Endodermal cell (in vitro differentiated cells): ENCODE results near the gene LRRC75B. TPM values are rescaled to one million over a fixed set of nuclear protein-coding genes. Genes with fewer than 3 reads are reported as not detected.
"Not testable (repeated sequence)": the region's sequence is repeated elsewhere in the genome, so short reads cannot be mapped to it uniquely, and the experiment has no call there.

Experiments used
- DNase-seq: peaks from one replicate; pipeline ENCODE4 v3.0.0-alpha.2; 2017
- H3K27ac ChIP-seq: 2 replicates; pipeline ENCODE4 v1.5.1; 2013; ENCODE audit warnings: mild to moderate bottlenecking, low read depth, low read length, moderate library complexity
- H3K27me3 ChIP-seq: 2 replicates; pipeline ENCODE4 v1.6.1; 2013; ENCODE audit warnings: mild to moderate bottlenecking, low read length, moderate library complexity; ENCODE audit not compliant: insufficient read depth, control insufficient read depth, poor library complexity, severe bottlenecking
- H3K36me3 ChIP-seq: 2 replicates; pipeline ENCODE4 v1.7.0; 2013; ENCODE audit warnings: mild to moderate bottlenecking, low read length, moderate library complexity; ENCODE audit not compliant: control insufficient read depth, insufficient read depth
- H3K4me1 ChIP-seq: one replicate; pipeline ENCODE4 v1.7.0; 2013; ENCODE audit warnings: low read length; ENCODE audit not compliant: control insufficient read depth, insufficient read depth
- H3K4me3 ChIP-seq: 2 replicates; pipeline ENCODE4 v1.5.1; 2013; ENCODE audit warnings: mild to moderate bottlenecking, low read length, moderate library complexity
- H3K9ac ChIP-seq: 2 replicates; pipeline ENCODE4 v1.6.1; 2013; ENCODE audit warnings: mild to moderate bottlenecking, low read length, moderate library complexity; ENCODE audit not compliant: poor library complexity, severe bottlenecking; ENCODE audit errors: extremely low read depth
- H3K9me3 ChIP-seq: 2 replicates; pipeline ENCODE4 v1.6.1; 2013; ENCODE audit warnings: mild to moderate bottlenecking, low read length, moderate library complexity; ENCODE audit not compliant: control insufficient read depth
- H3K27ac Mint-ChIP-seq: 2 replicates; pipeline ENCODE4 v1.8.0; 2020; ENCODE audit warnings: mixed read lengths
- H3K27me3 Mint-ChIP-seq: 2 replicates; pipeline ENCODE4 v1.8.0; 2021; ENCODE audit warnings: mild to moderate bottlenecking, mixed read lengths; ENCODE audit not compliant: insufficient read depth
- H3K36me3 Mint-ChIP-seq: 2 replicates; pipeline ENCODE4 v1.8.0; 2020; ENCODE audit warnings: low read depth, mixed read lengths
- H3K4me1 Mint-ChIP-seq: 2 replicates; pipeline ENCODE4 v1.8.0; 2020; ENCODE audit warnings: mixed read lengths
- H3K4me3 Mint-ChIP-seq: 2 replicates; pipeline ENCODE4 v1.8.0; 2020; ENCODE audit warnings: mild to moderate bottlenecking, moderate library complexity, mixed read lengths
- H3K9me3 Mint-ChIP-seq: 2 replicates; pipeline ENCODE4 v1.8.0; 2020; ENCODE audit warnings: mild to moderate bottlenecking, mixed read lengths
- WGBS, 2 experiments: methylation state at CpG; one replicate each; pipeline versions ENCODE4 v1.1.5 to v1.1.7; 2013; ENCODE audit warnings: missing lambda C conversion rate in 2 of 2, mixed read lengths in 1 of 2; ENCODE audit not compliant: insufficient coverage in 1 of 2, insufficient read length in 1 of 2; 5-methylcytosine and 5-hydroxymethylcytosine counted together
- total RNA-seq, 2 donors: library from RNA; stranded (reverse); fragmentation: NEBNext Ultra II Directional in 1 of 2; extraction: Animal tissue kit (Norgen Biotek cat#: 25700) in 1 of 2; gene quantifications; 2 replicates in 1 of 2; 3 replicates in 1 of 2; pipeline ENCODE4 v1.2.1, GENCODE V29; 2021
- TF ChIP-seq, protein P1 (sequence below): fragments of 200-600 bp; sonication (generic); conservative IDR thresholded peaks from 2 replicates; pipeline ENCODE4 v1.5.0; 2021; ENCODE audit warnings: antibody characterized with exemption, mild to moderate bottlenecking

The LRRC75B gene
- total RNA-seq, 2 donors from 2014 or later = 27.4 to 31.2 TPM

DNA sequence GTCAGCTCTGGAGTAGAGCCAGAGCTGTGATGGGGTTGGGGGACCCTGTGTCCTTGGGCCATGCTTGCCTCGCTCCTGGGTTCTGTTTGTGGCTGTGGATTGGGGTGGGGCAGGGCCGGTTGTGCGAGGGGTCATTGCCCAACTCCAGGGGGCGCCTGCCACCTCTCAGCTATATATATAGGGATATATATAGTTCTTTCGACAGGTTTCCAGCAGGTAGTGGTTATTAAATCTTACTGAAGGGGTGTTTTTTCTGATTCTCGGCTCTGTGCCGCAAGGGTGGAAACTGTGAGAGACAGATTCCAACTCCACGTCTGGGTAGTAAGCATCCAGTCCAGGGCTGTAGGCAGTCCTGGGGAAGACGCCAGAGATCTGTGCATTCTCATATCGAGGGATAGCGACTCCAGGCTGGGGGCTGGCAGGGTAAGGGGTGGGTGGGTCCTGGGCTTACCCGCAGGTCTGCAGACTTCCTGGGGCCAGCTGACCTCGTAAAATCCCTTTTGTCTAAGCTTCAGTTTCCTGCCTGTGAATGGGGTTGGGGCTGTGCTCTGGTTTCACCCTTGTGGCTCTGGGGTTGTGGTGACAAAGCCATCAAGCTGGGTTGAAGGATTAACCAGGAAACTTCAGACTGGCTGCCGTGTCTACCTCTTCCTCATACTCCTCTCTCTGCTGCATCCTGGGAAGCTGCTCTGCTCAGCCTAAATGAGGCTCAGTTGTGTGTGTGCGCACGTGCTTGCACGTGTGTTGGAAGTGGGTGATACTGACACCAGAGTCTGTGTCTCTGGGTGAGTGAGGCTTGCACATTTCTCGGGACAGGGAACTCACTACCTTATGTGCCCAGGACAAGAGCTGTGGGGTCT lies 11.1 kb upstream of the LRRC75B start:
- H3K36me3 Mint-ChIP-seq, H3K9me3 ChIP-seq, H3K27me3 ChIP-seq, H3K27ac ChIP-seq, H3K36me3 ChIP-seq, H3K9me3 Mint-ChIP-seq, H3K27me3 Mint-ChIP-seq, H3K4me3 ChIP-seq, H3K9ac ChIP-seq, H3K4me1 ChIP-seq: not testable (repeated sequence)
- peak overlapping the region; percentile 94 for H3K27ac Mint-ChIP-seq
- peak; percentile 76 for DNase-seq
- peaks cover 22% of the 10 kb centered on the region for H3K4me1 Mint-ChIP-seq
- TF ChIP-seq, protein P1, sequence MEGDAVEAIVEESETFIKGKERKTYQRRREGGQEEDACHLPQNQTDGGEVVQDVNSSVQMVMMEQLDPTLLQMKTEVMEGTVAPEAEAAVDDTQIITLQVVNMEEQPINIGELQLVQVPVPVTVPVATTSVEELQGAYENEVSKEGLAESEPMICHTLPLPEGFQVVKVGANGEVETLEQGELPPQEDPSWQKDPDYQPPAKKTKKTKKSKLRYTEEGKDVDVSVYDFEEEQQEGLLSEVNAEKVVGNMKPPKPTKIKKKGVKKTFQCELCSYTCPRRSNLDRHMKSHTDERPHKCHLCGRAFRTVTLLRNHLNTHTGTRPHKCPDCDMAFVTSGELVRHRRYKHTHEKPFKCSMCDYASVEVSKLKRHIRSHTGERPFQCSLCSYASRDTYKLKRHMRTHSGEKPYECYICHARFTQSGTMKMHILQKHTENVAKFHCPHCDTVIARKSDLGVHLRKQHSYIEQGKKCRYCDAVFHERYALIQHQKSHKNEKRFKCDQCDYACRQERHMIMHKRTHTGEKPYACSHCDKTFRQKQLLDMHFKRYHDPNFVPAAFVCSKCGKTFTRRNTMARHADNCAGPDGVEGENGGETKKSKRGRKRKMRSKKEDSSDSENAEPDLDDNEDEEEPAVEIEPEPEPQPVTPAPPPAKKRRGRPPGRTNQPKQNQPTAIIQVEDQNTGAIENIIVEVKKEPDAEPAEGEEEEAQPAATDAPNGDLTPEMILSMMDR = peak; percentile 68
- peak overlapping the region; percentile 64 for H3K4me3 Mint-ChIP-seq
- WGBS, 2 experiments = 54 to 58% methylated on average over 2 to 15 of the region's 18 CpGs

DNA sequence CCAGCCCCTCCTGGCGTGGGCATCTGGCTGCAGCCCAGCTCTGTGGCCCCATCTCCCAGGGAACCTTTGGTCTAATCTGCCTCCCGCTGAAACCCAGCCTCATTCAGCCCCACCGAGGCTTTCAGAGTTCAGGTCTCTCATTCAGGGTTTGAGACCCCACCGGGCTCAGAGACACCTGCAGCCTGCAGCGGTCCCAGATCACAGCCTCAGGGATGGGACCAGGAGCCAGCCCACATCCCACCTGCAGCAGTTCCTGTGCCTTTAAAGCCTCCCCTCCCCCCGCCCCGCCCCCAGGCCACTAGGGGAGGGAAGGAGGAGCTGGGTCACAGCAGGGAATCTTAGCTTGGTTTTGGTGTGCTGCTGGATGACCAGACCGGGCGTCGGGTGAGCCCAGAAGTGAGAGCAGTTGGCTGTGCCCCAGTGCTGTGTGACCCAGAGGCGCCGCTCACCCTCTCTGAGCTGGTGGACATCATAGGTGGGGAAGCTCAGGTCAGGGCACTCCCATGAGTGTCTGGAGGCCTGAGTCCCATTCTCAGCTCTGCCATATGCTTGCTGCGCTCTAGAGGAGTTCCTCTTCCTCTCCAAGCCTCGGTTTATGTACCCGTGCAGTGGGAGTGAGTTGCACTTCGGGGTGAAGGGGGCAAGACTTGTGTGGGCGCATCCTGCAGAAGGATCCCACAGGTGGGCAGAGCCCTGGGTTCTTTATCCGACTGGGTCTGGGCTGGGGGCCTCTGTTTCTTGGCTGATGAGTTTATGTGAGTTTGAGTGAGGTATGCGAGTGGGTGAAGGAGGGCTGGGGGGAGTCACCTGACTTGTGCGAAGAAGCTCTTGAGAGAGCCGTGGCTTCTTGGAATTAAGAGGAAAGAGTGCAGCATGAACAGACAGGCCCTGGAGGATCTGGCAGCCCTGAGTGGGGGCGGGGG lies 10.2 kb upstream of the LRRC75B start, which contains the start of gene GGT1:
Gene GGT1 (plus strand): TSS at position 347 of the 923 bp plus-strand sequence. CDS start 7,889 bp downstream, outside the sequence.
- not testable (repeated sequence) for H3K9me3 Mint-ChIP-seq, H3K36me3 ChIP-seq, H3K27ac ChIP-seq, H3K27me3 Mint-ChIP-seq, H3K4me1 ChIP-seq, H3K9me3 ChIP-seq, H3K9ac ChIP-seq, H3K36me3 Mint-ChIP-seq, H3K27me3 ChIP-seq
- H3K4me3 ChIP-seq = peak within 1 kb of the TSS; percentile 45
- DNase-seq = peak; percentile 88
- Mint-ChIP-seq H3K4me1 (peaks cover 22% of the 10 kb centered on the region), H3K4me3 (peak within 1 kb of the TSS; percentile 64), H3K27ac (peak within 1 kb of the TSS; percentile 94)
- 62 to 83% methylated on average over 6 to 17 of the region's 22 CpGs for WGBS, 2 experiments

GRCh38 chr22:24602105-24602749 lies 9.4 kb upstream of the LRRC75B start:
- H3K27ac Mint-ChIP-seq, H3K36me3 Mint-ChIP-seq, H3K9me3 ChIP-seq, H3K9me3 Mint-ChIP-seq, H3K4me3 Mint-ChIP-seq, H3K4me1 ChIP-seq, H3K27ac ChIP-seq, H3K9ac ChIP-seq, H3K27me3 Mint-ChIP-seq, H3K36me3 ChIP-seq, H3K4me3 ChIP-seq, H3K27me3 ChIP-seq: not testable (repeated sequence)
- peak; percentile 39 for DNase-seq
- H3K4me1 Mint-ChIP-seq = peaks cover 22% of the 10 kb centered on the region
- WGBS, 2 experiments = 90 to 99% methylated on average over 8 to 11 of the region's 11 CpGs
